RPMI8226 (cell line): ENCODE results near the gene CAND2.
"Not testable (repeated sequence)": the region's sequence is repeated elsewhere in the genome, so short reads cannot be mapped to it uniquely, and the experiment has no call there.

Source experiments
- DNase-seq: peaks from one replicate; pipeline ENCODE4 v3.0.0-alpha.2; 2015

CAND2 gene

DNA sequence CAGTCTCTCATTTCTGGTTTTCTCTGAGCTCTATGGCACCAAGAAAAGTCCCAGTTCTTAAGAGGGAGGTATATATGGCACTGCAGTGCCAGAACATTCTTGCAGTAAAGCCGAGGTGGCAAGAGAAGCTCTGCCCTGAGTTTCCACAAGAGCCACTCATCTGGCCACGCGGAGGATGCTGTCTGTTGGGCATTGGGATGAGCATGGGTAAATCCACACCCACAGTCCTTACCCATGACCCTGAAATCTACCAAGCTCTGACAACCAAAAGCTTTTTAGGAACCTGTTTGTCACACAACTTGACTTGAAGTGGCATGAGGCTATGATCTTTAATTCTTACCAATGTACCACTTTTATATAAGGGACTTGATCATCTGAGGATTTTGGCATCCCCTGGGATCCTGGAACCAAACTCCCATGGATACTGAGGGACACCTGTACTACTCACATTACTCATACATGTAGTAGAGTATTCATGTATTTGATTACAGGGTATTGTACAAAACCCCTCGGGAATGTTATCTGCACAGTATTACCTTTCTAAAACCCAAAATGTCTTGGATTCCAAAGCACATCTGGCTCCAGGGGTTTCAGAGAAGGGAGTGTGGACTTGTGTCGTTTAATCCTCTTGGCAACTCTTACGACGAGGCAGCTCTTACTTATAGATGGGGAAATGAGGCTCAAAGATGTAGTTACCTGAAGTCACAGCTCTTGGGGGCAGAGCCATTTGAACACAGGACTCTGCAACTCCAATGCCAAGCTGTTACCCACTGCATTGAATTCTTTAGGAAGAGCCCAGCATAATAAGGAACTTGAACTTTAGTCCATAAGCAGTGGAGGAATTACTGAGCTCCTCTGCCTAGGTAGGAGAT lies 36.1 kb downstream of the CAND2 start:
- DNase-seq: no peak

DNA sequence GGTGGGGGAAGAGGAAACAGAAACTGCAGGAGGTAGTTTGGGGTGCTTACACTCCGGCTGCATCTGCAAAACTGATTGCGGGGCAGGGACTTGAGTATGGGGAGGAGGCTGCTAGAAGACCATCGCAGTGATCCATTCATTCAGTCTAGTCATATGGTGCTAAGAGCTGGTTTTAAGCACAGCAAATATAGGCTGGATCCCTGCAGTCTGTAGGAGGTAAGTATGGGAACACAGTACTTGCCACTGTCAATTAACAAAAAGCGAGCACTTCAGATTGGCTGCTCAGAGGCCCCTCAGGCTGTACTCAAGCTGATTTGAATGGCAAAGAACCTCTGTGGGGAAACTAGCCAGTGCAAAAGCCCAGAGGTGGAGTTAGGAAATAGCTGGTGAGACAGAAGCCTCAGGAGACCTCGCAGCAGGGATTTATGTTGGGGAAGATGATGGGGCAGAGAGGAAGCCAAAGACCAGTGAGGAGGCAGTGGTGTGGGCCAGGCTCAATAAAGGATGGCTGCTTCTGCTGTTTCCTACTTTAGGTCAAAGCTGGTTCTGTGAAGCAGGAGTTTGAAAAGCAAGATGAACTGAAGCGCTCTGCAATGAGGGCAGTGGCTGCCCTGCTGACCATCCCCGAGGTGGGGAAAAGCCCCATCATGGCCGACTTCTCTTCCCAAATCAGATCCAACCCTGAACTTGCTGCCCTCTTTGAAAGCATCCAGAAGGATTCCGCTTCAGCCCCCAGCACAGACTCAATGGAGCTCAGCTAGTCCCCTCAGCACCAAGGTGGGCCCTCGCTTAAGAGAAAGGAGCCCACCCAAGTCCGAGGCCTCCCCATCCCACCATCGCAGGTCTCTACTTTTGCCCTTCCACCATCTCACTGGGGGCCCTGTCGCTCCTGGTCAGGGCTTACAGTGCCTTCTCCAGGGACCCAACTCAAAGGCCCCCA lies 37.0 kb downstream of the CAND2 start:
- no peak for DNase-seq

DNA sequence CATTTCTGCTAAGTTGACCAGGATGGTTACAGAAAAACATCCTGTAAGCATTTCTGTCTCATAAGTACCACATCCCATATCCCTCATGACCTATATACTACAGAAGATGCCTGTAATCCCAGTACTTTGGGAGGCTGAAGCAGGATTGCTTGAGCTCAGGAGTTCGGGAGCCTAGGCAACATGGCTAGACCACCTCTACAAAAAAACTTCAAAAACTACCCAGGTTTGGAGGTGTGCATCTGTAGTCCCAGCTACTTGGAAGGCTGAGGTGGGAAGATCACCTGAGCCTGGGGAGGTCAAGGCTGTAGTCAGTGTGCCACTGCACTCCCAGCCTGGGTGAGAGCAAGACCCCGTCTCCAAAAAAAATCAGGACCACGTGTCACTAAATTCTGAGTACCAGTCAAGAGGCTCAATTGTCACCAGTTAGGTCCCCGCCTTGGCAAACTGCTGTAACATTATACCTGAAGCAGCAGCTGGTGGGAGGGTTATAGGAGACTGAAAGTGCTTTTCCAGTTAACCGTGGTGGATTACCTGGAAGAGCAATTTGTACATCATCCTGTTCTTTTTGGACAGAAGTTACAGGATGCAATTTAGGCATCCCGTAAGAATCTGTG lies 38.7 kb downstream of the CAND2 start:
- DNase-seq: no peak

DNA sequence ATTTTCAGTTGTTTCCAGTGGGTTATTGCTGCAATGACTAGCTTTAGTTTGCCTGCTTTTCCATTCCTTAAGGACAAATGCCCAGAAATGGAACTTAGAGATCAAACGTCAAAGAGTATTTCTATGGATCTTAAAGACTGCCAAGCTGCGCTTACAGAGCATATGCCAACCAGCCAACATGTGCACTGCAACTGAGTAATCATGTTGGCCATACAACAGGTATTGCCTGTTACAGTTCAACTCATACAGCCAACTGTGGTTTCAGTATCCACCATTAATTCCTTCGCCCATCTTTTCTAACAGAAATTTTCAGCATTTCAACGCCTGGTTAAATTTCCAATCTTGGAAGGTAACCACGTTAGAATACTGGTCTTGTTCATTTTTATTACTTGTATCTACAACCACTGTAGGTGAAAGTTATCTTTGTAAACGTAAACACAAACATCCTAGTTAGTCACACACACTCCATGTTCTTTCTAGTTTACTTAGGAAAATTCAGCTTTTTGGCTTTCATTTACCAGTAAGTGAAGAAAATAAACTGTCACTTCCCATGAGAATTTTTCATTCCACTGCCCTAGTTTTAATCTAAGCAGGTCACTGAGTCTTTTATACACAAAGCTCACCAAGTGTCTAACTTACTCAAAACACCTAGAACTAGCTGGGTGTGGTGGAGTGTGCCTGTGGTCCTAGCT lies 41.0 kb downstream of the CAND2 start:
- no peak for DNase-seq

DNA sequence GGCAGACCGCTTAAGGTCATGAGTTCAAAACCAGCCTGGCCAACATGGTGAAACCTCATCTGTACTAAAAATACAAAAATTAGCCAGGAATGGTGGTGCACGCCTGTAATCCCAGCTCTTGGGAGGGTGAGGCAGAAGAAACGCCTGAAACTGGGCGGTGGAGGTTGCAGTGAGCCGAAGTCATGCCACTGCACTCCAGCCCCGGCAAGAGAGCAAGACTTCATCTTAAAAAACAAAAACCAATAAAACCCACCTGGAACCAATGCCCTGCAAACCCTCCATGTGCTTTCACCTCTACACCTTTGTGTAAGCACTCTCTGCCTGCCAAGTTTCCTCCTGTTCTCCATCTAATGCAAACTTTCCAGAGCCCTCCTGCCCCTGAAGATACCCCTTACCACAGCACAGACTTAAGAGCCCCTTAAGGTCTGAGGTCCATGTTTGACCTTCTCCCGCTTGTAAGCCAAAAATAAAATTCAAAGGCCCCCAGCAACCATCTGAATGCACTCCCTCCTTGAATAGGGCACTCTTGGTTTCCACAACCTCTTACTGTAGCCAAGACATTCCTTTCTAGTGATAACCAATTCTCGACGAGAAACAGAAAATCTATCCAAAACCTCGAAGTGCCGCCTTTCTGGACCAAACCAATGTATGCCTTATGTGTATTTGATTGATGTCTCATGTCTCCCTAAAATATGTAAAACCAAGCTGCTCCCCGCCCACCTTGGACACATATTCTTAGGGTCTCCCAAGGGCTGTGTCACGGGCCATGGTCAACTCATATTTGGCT lies 41.9 kb downstream of the CAND2 start:
- no peak for DNase-seq

DNA sequence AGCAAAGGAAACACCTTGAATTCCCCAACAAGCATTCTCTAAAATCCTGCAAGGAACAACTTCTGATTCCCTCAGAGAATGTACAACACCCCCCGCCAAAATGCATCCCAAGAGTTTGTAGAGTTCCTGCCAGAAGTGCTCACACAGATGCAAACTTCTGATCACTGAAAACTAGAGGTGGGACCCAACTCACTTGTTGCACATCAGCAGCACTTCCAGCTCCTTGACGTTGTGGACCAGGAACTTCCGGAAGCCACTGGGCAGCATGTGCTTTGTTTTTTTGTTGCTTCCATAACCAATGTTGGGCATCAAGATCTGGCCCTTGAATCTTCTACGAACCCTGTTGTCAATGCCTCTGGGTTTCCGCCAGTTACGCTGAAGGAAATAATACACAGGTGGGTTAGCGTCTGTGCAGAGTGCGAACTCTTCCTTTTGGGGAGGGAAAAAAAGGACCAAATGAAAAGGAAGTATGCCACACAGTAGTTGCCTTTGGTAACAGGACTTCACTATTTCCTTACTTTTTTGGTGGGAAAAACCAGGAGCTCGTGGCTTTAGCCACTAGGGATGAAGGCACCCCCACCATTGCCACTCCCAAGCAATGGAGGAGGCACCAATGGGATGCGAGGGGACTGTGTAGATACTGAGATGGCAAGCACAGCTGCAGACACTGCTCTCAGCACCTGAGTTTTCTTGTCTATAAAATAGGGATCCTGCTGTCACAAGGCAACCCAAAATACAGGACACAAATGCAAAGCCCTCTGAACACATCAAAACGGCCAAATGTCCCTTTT lies 42.9 kb downstream of the CAND2 start:
- DNase-seq: no peak

DNA sequence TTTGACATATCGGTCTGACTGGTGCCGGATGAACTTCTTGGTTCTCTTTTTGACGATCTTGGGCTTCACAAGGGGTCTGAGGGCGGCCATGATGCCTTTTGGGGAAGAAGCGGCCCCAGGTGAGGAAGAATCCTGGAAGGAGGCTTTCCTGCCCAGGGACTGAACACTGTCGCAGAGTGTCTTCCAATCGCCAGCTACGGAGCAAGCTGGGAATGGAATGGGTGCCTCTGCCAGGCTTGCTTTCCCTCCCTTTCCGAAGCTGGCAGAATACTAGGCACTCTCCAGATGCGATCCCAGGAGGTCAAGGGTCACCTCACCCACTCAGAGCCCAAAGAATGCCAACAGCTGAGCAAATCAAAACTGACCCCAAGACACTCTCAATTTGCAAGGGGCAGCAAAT lies 43.7 kb downstream of the CAND2 start:
- DNase-seq: not testable (repeated sequence)

DNA sequence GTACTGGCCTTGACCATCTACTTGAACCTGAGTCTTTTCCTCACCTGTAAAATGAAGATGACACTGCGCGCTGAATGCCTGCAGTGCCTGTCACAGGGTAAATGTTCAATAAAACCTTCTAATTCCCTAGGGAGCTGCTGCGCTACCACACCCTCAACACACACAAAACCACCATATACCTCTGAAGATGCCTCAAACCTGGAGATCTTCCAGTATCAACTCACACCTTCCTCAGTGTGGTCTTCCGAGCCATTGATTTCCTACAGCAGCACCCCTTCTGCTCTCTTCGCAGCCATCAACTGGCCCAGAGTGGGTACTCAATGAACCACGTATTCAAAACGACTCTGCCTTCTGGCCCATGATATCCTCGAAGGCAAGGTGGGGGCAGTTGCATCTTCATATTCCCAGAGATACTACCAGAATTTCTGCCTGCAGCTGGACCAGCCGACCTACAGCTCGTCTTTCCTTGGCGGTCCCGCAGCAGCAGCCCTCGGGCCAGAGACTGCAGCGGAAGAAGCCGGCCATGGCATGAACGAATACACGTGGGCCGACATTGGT lies 44.2 kb downstream of the CAND2 start:
- DNase-seq: no peak

DNA sequence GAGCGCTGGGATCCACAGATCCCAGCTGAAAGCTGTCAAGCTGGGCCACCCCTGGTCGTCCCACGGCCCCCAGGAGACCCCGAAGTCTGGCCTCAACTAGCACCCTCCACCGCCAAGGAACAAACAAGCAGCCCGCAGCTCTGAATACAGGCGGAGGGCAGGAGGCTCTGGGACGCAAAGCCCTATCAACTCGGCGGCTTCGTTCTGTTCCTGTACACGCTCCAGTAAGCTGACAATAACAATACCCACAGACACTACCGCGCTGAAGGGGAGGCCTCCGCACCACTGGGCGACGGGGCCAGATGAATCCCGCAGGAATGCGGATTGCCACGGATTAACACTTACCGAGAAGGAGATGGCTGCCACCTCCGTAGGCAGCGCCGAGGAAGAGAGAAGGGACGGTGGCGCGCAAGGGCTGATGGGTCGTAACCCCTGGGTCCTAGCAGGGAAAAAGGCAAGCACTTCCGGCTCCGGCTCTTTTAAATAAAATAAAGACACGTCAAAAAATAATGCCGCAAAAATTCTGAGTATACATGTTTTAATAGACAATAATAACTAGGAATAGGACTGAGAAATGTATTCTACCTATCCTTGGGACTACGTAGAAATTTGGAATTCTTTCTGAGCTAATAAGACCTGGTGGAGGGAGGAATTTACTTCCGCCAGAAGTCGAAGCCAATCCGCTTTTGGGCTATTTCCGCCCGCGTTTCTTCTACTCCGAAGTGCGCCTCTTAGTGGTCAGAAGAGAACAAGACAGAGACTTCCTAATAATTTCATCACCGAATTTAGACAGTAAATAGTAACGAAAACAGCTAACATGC lies 44.9 kb downstream of the CAND2 start, which contains the start of gene RPL32:
Gene RPL32 (minus strand): TSS at position 417 of the 821 bp plus-strand sequence. CDS start 1,328 bp downstream, outside the sequence.
- DNase-seq: peak; percentile 94

DNA sequence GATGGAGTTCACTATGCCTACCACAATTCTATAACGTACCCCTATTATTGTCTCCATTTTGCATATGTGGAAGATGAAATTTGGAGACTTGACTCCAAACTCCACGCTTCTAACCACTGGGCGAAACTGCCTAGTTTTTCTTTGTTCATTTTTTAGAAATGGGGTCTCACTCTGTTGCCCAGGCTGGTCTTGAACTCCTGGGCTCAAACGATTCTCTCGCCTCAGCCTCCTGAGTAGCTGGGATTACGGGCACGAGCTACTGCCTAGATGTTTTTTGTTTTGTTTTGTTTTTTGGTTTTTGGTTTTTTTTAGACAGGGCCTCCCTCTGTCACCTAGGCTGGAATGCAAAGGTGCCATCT lies 45.5 kb downstream of the CAND2 start:
- no peak for DNase-seq

DNA sequence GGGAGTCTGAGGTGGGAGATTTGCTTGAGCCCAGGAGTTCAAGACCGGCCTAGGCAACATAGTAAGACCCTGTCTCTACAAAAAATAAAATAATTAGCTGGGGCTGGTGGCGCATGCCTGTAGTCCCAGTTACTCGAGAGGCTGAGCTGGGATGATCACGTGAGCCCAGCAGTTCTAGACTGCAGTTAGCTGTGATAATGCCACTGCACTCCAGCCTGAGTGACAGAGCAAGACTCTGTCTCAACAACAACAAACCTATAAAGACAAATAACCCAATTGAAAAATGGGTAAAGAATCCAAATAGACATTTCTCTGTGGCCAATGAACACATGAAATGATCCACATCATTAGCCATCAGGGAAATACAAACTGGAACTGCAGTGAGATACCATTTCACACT lies 46.0 kb downstream of the CAND2 start:
- DNase-seq: no peak

DNA sequence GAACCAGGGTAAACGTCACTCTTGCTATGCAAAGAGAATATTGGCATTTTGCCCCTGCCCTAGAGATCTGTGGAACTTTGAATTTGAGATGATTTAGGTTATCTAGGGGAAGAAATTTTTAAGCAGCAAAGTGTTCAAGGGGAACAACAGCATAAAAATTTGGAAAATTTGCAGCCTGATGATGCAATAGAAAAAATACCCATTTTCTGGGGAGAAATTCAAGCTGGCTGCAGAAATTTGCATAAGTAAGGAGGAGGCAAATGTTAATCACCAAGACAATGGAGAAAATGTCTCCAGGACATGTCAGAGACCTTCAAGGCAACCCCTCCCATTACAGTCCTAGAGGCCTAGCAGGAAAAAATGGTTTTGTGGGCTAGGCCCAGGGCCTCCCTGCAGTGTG lies 49.3 kb downstream of the CAND2 start:
- DNase-seq: no peak

DNA sequence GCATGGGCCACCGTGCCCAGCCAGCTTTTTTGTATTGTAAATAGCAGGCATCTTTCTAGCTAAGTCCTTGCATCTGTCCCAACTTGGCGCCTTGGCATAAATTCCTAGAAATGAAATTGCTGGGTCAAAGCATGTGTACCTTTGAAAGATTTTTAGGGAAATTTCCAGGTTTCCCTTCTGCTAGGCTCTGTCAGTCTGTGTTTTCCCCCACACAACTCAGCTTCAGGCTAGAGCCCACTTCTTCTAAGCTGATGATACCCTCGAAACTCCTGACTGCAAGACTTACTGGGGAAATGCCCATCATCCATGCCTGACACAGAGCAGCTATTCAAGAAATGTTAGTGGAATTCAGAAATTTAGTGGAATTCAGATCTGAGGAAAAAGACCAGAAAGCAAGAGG lies 55.7 kb downstream of the CAND2 start:
- DNase-seq: no peak

DNA sequence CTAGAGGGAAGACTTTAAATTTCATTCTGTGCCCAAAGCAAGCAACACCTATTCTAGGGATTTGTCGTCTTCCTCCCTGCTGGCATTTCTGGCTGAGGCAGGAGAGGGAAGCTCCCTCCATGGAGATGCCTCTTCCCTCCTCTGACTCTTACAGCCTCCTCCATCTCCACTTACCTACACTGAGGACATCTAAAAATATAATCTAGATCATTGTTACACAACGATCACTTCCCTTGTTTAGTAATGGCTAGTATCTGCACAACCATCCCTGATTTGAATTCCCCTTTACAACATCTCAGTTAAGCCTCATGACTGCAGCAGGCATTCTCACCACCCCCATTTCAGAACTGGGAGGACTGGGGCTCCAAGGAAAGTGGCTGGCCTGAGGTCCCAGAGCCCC lies 57.4 kb downstream of the CAND2 start:
- not testable (repeated sequence) for DNase-seq

DNA sequence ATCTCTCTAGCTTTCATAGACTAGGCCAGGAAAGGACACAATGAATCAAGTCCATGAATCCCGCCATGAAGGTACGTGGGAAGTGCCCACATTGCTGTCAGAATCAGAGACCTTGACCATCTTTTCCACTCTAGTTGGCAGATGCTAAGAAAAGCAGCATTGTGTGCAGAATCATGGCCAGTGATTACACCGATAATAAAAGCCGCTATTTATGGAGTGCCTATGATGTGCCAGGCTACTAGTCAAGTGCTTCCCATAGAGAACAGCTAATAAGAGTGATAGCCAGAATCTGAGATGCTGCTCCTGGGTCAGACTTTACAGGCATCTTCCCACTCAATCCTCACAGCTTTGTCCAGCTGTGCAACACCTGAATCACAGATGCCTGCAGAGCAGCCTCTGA lies 58.1 kb downstream of the CAND2 start:
- DNase-seq: no peak

DNA sequence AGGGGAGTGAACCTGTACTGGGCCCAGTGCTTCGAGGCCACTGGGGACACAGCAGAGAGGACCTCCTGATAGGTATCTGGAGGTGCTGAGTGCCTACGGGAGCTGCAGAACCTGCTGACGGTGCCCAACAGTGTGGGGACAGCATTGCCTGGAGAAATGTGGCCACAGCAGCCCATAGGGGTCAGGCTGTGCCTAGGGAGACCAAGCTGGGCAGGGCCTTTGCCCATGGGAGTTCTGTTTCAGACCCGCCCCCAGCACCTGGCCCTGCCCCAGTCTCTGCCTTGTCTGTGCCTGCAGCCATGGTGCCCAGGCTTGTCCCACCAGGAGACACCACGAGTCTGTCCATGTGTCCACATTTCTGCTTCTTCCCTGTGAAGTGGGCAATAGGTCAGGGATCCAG lies 60.1 kb downstream of the CAND2 start:
- DNase-seq: no peak

DNA sequence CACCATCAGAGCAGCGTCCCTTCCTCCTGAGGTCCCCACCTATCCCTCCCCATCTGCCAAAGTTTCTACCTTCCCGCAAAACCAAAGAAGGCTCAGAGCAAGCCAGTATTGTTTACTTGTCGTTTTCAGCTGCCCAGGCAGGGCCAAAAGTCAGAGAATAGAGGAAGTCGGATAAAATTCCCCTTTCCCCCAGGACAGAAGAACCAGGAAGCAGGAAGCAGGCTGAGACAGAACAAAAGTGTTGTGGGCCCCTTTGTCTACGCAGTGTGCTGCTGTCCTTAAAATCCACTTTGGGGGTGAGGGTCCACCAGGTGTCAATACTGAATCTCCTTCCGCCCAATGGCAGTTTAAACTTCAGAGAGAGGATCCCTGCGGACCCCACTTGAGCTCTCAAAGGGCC lies 63.4 kb downstream of the CAND2 start:
- no peak for DNase-seq

DNA sequence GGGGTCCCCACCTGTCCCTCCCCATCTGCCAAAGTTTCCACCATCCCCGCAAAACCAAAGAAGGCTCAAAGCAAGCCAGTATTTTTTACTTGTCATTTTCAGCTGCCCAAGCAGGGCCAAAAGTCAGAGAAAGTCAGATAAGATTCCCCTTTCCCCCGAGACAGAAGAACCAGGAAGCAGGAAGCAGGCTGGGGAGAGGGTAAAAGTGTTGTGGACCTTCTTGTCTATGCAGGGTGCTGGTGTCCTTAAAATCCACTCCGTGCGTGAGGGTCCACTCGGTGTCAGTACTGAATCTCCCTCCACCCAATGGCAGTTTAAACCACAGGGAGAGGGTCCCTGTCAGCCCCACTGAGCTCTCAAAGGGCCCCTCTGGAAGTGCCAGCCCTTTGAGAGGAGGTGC lies 65.1 kb downstream of the CAND2 start:
- DNase-seq: no peak

DNA sequence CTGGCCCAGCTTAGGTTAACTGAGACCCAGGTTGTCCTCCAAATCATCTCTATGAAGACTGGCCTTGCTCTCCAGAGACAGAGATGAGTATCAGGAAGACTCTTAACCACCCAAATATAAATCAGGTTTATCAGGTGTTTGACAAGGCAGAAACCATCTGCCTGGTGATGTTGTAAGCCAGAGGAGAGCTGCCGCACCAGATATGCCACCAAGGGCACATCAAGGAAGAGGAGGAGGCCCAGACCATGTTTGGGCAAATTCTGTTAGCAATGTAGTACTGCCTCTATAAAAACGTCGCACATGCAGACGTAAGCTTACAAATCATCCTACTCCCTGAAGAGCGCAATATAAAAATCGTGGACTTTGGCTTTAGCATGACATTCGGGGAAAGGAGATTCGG lies 65.9 kb downstream of the CAND2 start:
- no peak for DNase-seq

DNA sequence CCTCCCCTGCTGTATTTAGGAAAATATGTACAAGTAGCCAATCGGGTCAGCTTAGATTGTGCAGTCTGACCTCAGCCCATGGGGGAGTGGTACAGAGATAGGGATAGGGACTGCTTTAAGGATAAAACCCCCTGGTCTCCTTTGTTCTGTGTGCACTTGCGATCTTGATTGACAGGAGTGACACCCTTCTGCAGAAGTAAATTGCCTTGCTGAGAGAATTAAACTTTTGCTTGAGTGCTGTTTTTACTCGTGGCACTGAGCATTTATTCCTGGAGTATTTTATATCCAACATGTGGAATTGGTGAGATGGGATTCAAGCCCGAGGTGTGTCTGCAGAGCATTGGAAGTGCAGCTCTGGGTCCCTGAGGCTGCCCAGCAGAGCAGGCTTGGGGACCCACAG lies 68.8 kb downstream of the CAND2 start:
- no peak for DNase-seq
